ENCODE results near the gene CMA1.

Gene CMA1

DNA sequence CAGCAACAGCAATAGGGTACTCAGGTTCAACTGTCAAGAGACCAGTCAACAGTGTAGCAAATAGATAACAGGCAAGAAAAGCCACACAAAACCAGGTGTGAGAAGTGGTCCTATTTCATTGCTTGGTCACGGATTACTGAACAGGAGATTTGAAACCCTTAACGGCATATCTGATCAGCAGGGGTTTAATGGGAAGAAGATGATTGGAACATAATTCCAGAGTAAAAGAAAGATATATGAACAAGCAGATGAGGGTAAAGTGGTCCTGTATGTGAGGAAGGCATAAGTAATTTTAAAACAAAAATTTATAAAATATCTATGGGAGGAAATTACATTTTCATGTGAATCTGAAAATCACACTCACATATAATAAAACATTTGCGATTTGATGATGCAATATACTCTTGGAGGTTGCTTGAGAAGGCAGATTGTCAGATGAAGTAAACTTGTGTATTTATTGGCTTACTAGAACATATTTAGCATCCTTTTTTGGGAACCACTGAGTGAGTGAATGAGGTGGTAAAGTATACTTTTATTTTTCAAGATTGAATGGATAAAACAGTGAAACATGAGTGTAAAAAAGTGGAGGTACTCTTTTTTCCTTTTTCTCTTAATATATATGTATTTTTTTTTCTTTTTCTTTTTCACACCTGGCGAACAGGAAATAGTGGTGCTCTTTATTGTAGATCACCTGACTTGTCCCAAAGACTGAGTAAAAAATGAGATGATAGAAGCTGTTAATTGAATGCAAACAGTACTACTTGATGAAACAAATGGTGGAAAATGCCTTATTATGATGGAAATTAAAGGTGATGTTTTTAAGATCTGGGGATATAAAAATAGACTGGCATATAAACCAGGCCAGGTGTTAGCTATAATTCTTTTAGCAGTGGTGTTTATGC, 43.9 kb downstream of the CMA1 start:
- TF ChIP-seq, protein P1, sequence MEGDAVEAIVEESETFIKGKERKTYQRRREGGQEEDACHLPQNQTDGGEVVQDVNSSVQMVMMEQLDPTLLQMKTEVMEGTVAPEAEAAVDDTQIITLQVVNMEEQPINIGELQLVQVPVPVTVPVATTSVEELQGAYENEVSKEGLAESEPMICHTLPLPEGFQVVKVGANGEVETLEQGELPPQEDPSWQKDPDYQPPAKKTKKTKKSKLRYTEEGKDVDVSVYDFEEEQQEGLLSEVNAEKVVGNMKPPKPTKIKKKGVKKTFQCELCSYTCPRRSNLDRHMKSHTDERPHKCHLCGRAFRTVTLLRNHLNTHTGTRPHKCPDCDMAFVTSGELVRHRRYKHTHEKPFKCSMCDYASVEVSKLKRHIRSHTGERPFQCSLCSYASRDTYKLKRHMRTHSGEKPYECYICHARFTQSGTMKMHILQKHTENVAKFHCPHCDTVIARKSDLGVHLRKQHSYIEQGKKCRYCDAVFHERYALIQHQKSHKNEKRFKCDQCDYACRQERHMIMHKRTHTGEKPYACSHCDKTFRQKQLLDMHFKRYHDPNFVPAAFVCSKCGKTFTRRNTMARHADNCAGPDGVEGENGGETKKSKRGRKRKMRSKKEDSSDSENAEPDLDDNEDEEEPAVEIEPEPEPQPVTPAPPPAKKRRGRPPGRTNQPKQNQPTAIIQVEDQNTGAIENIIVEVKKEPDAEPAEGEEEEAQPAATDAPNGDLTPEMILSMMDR (conservative IDR thresholded peaks at IDR 0.05; ENCODE audit: control insufficient read depth, insufficient read depth, low read depth, low read length), result no peak
- DNase-seq (ENCODE audit: low read depth), result no peak
- no peak overlapping the region for H3K4me3 ChIP-seq (ENCODE audit: control insufficient read depth, low read depth, low read length)

DNA sequence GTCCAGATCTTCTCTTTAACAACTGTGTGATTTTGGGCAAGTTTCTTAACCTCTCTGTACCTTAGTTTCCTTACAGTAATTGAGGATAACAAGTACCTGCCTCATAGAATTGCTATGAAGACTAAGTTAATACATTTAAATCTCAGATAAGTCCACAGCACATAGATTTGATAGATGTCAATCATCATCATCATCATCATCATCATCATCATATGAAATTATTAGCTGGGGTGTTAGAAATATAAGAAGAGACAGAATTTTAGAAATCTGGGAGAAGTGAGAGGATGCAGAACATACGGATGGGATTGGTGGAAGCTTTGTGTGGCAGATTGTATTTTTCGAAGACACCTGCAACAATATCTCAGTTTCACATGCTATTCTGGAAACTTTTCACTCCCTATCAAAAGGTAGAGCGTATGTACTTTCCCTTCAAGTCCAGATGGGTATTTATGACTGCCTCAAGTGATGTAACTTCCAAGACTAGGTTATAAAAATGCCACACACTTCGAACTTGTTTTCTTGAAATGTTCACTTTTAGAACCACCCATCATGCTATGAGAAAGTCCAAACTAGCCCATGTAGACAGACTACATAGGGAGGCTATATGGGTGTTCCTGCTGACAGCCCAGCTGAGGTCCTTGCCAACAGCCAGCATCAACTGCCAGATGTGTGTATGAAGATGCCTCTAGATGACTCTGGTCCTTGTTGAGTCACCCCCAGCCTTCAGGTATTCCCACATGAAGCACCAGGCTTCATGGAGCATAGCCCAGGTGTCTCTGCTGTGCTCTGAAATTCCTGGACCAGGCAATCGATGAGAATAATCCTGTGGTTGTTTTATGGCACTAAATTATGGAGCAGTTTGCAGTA, 44.8 kb downstream of the CMA1 start:
- H3K4me3 ChIP-seq (ENCODE audit: control insufficient read depth, low read depth, low read length), result no peak overlapping the region
- TF ChIP-seq, protein P1 (conservative IDR thresholded peaks at IDR 0.05; ENCODE audit: control insufficient read depth, insufficient read depth, low read depth, low read length), result no peak
- DNase-seq (ENCODE audit: low read depth), result no peak

DNA sequence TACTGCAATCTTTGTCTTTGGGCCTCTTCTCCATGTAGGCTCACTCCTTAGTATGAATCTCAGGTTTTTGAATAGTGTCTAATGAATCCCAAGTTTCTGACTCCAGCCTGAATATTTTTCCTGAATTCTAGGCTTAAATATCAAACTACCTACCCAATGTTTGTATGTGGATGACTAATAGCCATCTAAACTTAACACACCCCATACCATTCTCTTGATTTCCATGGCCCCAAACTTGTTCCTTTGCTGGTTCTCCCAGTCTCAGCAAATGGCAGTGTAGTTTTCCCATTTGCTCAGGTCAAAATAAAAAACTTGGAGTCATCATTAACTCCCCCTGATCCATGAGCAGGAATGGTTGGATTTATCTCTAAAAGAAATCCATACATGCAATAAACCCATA, 46.7 kb downstream of the CMA1 start:
- TF ChIP-seq, protein P1 (conservative IDR thresholded peaks at IDR 0.05; ENCODE audit: control insufficient read depth, insufficient read depth, low read depth, low read length), result no peak
- no peak overlapping the region for H3K4me3 ChIP-seq (ENCODE audit: control insufficient read depth, low read depth, low read length)
- DNase-seq (ENCODE audit: low read depth), result no peak

DNA sequence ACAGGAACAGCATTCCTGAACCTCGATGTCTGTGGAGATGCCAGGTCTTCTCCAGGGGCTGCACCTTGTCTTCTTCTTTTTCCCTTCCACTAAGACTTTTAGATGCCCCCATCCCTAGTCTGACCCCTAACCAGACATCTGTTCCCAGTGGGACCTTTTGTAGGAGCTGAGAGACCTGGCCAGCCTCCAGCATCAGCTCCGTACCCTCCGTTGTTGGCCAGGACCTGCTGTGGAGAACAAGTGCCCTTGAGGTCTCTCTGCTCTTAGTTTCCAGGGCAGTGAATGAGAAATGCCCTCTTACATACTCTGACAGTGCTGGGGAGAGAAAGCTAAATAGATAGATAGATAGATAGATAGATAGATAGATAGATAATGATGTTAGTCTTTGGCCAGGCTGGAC, 48.7 kb downstream of the CMA1 start:
- no peak for DNase-seq (ENCODE audit: low read depth)
- H3K4me3 ChIP-seq (ENCODE audit: control insufficient read depth, low read depth, low read length), result no peak overlapping the region
- TF ChIP-seq, protein P1 (conservative IDR thresholded peaks at IDR 0.05; ENCODE audit: control insufficient read depth, insufficient read depth, low read depth, low read length), result no peak

DNA sequence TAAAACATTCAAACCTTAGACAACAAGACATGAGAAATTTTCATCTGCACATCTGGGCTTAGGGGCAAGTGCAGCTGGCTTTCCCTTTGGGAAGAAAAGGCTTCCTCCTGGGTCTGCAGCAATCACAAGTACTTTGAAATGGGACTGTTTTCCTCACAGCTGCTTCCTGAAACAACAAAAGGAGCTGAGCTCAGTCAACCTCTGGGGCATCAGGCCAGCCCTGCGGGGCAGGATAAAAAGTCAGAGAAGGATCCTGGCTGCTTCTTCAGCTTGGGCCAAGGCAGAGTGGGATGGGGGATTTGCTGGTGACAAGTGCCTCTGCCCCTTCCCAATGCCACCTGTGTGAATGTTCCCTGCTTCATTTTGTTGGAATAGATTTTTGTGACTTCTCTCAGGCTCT, 49.3 kb downstream of the CMA1 start:
- H3K4me3 ChIP-seq (ENCODE audit: control insufficient read depth, low read depth, low read length), result no peak overlapping the region
- TF ChIP-seq, protein P1 (conservative IDR thresholded peaks at IDR 0.05; ENCODE audit: control insufficient read depth, insufficient read depth, low read depth, low read length), result no peak
- DNase-seq (ENCODE audit: low read depth), result no peak

DNA sequence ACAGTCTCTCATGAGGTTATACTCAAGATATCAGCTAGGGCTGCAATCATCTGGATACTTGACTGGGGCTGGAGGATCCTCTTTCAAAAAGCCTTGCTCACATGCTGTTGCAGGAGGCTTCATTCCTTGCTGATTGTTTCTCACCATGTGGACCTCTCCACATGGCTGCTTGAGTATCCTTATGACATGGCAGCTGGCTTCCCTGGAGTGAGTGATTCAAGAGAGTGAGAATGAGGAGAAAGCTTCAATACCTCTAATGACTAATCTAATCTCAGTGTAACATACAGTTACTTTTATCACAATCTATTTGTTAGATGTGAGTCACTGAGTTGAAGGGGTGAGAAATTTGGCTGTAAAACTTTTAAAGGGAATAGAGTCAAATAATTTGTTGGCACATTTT, 51.1 kb downstream of the CMA1 start:
- TF ChIP-seq, protein P1 (conservative IDR thresholded peaks at IDR 0.05; ENCODE audit: control insufficient read depth, insufficient read depth, low read depth, low read length), result no peak

More for the DNA sequence above, 51.1 kb downstream of the CMA1 start:
- H3K4me3 ChIP-seq (ENCODE audit: control insufficient read depth, low read depth, low read length), result no peak overlapping the region
- DNase-seq (ENCODE audit: low read depth), result no peak
